Ishikawa (cell line): ENCODE results near the gene MAML2.

Experiments used
- CEBPB ChIP-seq: IDR thresholded peaks from 2 replicates; pipeline ENCODE4 v1.6.1; 2012
- EGR1 ChIP-seq: IDR thresholded peaks from 2 replicates; pipeline ENCODE4 v1.6.1; 2012
- EP300 ChIP-seq: IDR thresholded peaks from 2 replicates; pipeline ENCODE4 v1.6.1; 2012; ENCODE audit warnings: borderline replicate concordance
- FOXM1 ChIP-seq: IDR thresholded peaks from 2 replicates; pipeline ENCODE4 v1.6.1; 2012; ENCODE audit warnings: low read depth, borderline replicate concordance
- RAD21 ChIP-seq: IDR thresholded peaks from 2 replicates; pipeline ENCODE4 v1.6.1; 2012; ENCODE audit warnings: low read depth
- TAF1 ChIP-seq: IDR thresholded peaks from 2 replicates; pipeline ENCODE4 v1.6.1; 2012; ENCODE audit warnings: low read depth, mild to moderate bottlenecking
- TEAD4 ChIP-seq: IDR thresholded peaks from 2 replicates; pipeline ENCODE4 v1.6.1; 2012
- YY1 ChIP-seq: IDR thresholded peaks from 2 replicates; pipeline ENCODE4 v1.6.1; 2012; ENCODE audit warnings: low read depth
- TF ChIP-seq, protein P1 (sequence below): IDR thresholded peaks from 2 replicates; pipeline ENCODE4 v1.6.1; 2012
- TF ChIP-seq, protein P2 (sequence below): IDR thresholded peaks from 2 replicates; pipeline ENCODE4 v1.6.1; 2012
- TF ChIP-seq, protein P3 (sequence below): IDR thresholded peaks from 2 replicates; pipeline ENCODE4 v1.6.1; 2012; ENCODE audit warnings: low read depth, mild to moderate bottlenecking

DNA sequence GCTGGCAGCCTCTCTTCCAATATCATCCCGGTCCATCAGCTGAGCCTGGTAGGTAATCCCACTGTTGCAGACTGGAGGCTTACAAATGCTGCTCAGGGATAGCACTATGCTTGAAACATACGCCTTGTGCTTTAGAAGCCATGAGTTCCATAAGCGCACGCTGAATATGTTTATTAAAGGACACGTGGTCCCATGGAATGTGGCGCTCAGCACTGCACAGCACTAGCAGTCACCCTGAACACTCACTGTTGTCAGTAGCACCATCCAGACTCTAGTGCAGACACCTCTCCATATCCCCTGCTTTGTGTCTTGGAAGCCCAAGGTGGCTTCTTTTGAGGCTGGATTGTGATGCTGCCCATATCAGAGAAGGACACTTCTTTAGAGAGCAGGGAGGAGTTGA, 120.9 kb downstream of the MAML2 start:
- TF ChIP-seq YY1: no peak
- no peak for TF ChIP-seq TEAD4
- TF ChIP-seq, protein P1, sequence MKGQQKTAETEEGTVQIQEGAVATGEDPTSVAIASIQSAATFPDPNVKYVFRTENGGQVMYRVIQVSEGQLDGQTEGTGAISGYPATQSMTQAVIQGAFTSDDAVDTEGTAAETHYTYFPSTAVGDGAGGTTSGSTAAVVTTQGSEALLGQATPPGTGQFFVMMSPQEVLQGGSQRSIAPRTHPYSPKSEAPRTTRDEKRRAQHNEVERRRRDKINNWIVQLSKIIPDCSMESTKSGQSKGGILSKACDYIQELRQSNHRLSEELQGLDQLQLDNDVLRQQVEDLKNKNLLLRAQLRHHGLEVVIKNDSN: no peak
- TF ChIP-seq, protein P2, sequence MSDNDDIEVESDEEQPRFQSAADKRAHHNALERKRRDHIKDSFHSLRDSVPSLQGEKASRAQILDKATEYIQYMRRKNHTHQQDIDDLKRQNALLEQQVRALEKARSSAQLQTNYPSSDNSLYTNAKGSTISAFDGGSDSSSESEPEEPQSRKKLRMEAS: no peak
- TF ChIP-seq, protein P3, sequence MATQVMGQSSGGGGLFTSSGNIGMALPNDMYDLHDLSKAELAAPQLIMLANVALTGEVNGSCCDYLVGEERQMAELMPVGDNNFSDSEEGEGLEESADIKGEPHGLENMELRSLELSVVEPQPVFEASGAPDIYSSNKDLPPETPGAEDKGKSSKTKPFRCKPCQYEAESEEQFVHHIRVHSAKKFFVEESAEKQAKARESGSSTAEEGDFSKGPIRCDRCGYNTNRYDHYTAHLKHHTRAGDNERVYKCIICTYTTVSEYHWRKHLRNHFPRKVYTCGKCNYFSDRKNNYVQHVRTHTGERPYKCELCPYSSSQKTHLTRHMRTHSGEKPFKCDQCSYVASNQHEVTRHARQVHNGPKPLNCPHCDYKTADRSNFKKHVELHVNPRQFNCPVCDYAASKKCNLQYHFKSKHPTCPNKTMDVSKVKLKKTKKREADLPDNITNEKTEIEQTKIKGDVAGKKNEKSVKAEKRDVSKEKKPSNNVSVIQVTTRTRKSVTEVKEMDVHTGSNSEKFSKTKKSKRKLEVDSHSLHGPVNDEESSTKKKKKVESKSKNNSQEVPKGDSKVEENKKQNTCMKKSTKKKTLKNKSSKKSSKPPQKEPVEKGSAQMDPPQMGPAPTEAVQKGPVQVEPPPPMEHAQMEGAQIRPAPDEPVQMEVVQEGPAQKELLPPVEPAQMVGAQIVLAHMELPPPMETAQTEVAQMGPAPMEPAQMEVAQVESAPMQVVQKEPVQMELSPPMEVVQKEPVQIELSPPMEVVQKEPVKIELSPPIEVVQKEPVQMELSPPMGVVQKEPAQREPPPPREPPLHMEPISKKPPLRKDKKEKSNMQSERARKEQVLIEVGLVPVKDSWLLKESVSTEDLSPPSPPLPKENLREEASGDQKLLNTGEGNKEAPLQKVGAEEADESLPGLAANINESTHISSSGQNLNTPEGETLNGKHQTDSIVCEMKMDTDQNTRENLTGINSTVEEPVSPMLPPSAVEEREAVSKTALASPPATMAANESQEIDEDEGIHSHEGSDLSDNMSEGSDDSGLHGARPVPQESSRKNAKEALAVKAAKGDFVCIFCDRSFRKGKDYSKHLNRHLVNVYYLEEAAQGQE: no peak
- no peak for TF ChIP-seq TAF1
- TF ChIP-seq CEBPB: no peak
- TF ChIP-seq RAD21: no peak
- TF ChIP-seq EP300: no peak
- no peak for TF ChIP-seq FOXM1
- TF ChIP-seq EGR1: no peak
